ENCODE measurements around the gene KRT6B.

KRT6B gene

GRCh38 chr12:52442600-52443061 is 9.3 kb downstream of the KRT6B start:
- peak; percentile 97 for DNase-seq (ENCODE audit: low read depth)
- TF ChIP-seq CTCF (conservative IDR thresholded peaks at IDR 0.05; ENCODE audit: control insufficient read depth, insufficient read depth, low read depth, low read length), result peak; percentile 48
- H3K4me3 ChIP-seq (ENCODE audit: control insufficient read depth, low read depth, low read length), result no peak overlapping the region

GRCh38 chr12:52441320-52441911 is 10.5 kb downstream of the KRT6B start:
- H3K4me3 ChIP-seq (ENCODE audit: control insufficient read depth, low read depth, low read length), result no peak overlapping the region
- no peak for TF ChIP-seq CTCF (conservative IDR thresholded peaks at IDR 0.05; ENCODE audit: control insufficient read depth, insufficient read depth, low read depth, low read length)
- DNase-seq (ENCODE audit: low read depth), result peak; percentile 80

- no peak for TF ChIP-seq CTCF (conservative IDR thresholded peaks at IDR 0.05; ENCODE audit: control insufficient read depth, insufficient read depth, low read depth, low read length)
- peak; percentile 75 for DNase-seq (ENCODE audit: low read depth)
- no peak overlapping the region for H3K4me3 ChIP-seq (ENCODE audit: control insufficient read depth, low read depth, low read length)
Measured at GRCh38 chr12:52440821-52441319, 11.1 kb downstream of the KRT6B start.

- no peak for TF ChIP-seq CTCF (conservative IDR thresholded peaks at IDR 0.05; ENCODE audit: control insufficient read depth, insufficient read depth, low read depth, low read length)
- no peak overlapping the region for H3K4me3 ChIP-seq (ENCODE audit: control insufficient read depth, low read depth, low read length)
- DNase-seq (ENCODE audit: low read depth), result no peak
Measured at GRCh38 chr12:52439845-52440244, 12.1 kb downstream of the KRT6B start.

DNA sequence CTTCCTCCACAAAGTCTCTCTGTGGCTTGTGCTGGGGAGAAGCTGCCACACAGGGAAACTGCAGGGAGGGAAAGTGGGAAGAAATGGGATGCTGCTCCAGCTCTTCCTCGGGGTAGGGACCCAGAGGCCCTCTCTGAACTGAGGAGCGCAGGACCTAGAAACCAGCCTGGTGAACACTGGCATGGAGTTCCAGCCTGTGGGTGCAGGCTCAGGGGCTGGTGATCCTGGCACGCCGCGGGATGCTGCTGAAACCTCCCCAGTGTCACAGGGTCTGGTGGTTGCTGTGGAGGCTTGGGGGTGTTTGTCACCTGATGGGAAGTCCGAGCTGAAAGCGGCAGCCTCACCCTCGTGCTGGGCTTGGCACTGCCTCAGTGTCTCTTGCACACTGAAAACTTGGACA is 12.5 kb downstream of the KRT6B start:
- no peak for TF ChIP-seq CTCF (conservative IDR thresholded peaks at IDR 0.05; ENCODE audit: control insufficient read depth, insufficient read depth, low read depth, low read length)
- no peak for DNase-seq (ENCODE audit: low read depth)
- H3K4me3 ChIP-seq (ENCODE audit: control insufficient read depth, low read depth, low read length), result no peak overlapping the region

- no peak for TF ChIP-seq CTCF (conservative IDR thresholded peaks at IDR 0.05; ENCODE audit: control insufficient read depth, insufficient read depth, low read depth, low read length)
- no peak for DNase-seq (ENCODE audit: low read depth)
- H3K4me3 ChIP-seq (ENCODE audit: control insufficient read depth, low read depth, low read length), result no peak overlapping the region
Measured at GRCh38 chr12:52438305-52439301, 13.3 kb downstream of the KRT6B start.
